ENCODE measurements around the gene GLT8D1. TPM values are rescaled to one million over a fixed set of nuclear protein-coding genes. Genes with fewer than 3 reads are reported as not detected.
A peak's percentile ranks its signal among the peaks of the same experiment; 100 is the strongest.

GLT8D1 gene
- total and polyA plus RNA-seq, 2 of the 13 experiments (the other 11 are each of a cell fraction or from before 2014, with no cell fraction given): 110 to 121 TPM

DNA sequence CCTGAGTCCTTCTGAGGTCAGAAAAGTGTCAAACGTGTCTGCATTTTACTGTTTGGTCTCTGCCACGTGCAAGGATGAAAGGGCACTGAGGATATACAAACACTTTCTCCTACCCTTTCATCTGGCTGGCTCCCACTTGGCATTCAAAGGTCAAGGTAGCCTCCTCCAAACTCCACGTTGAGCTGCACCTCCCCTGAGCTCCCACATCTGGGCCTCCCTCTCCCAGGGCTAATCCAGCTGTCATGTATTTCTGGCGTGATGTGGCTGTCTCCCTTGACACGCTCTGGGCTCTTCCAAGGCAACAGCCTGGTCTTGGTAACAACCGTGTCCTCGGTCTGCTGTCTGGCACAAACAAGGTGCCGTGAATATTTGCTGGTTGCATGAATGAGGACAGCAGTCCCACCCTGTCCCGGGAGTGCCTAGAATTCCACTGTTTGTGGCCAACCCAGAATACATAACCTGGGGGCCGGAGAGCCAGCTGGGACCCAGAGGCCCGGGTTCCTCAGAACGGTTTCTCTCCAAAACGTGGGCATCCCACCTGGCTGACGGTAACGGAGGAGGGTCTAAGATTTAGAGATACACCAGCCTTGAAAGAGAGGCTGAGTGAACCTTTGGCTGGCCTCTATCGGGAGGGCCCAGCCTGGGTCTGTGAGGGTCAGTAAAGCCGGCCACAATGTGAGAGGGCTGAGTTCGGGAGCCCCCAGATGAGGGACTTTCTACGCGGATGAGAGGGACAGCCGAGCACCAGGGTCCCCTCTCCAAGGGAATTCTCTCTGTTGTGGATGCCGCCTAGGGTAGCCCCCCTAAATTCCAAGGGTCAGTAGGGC is 767 bp downstream of the GLT8D1 start (continued):
- TF ChIP-seq, protein P1, sequence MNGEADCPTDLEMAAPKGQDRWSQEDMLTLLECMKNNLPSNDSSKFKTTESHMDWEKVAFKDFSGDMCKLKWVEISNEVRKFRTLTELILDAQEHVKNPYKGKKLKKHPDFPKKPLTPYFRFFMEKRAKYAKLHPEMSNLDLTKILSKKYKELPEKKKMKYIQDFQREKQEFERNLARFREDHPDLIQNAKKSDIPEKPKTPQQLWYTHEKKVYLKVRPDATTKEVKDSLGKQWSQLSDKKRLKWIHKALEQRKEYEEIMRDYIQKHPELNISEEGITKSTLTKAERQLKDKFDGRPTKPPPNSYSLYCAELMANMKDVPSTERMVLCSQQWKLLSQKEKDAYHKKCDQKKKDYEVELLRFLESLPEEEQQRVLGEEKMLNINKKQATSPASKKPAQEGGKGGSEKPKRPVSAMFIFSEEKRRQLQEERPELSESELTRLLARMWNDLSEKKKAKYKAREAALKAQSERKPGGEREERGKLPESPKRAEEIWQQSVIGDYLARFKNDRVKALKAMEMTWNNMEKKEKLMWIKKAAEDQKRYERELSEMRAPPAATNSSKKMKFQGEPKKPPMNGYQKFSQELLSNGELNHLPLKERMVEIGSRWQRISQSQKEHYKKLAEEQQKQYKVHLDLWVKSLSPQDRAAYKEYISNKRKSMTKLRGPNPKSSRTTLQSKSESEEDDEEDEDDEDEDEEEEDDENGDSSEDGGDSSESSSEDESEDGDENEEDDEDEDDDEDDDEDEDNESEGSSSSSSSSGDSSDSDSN (CRISPR knock-in tag; IDR thresholded peaks at IDR 0.05): peak; percentile 56; the same call in 1 of the 2 replicates
- TF ChIP-seq ZNF776 (CRISPR knock-in tag; IDR thresholded peaks at IDR 0.05) (no peak), RAD51 (IDR thresholded peaks at IDR 0.05; ENCODE audit: borderline replicate concordance) (no peak), MEIS1 (CRISPR knock-in tag; IDR thresholded peaks at IDR 0.05; ENCODE audit: borderline replicate concordance) (peak; percentile 89), MAZ (IDR thresholded peaks at IDR 0.05; ENCODE audit: borderline replicate concordance, low read depth, low read length) (no peak), MAZ (CRISPR knock-in tag; IDR thresholded peaks at IDR 0.05; ENCODE audit: low read depth) (no peak; the same call in none of the 2 replicates), HMGA1 (CRISPR knock-in tag; conservative IDR thresholded peaks at IDR 0.05) (no peak), SNAI1 (CRISPR knock-in tag; IDR thresholded peaks at IDR 0.05; ENCODE audit: borderline replicate concordance) (no peak), ZNF547 (CRISPR knock-in tag; IDR thresholded peaks at IDR 0.05) (0 out of 2 replicates have a peak, but pooled peaks have one; percentile 39), CBFB (CRISPR knock-in tag; IDR thresholded peaks at IDR 0.05) (0 out of 2 replicates have a peak, but pooled peaks have one; percentile 60), AKNA (CRISPR knock-in tag; IDR thresholded peaks at IDR 0.05; ENCODE audit: borderline replicate concordance) (no peak), NR1H2 (CRISPR knock-in tag; IDR thresholded peaks at IDR 0.05; ENCODE audit: borderline replicate concordance, low read depth) (no peak), NCOR1 (IDR thresholded peaks at IDR 0.05; ENCODE audit: borderline replicate concordance, low read length) (peak; percentile 89; the same call in 1 of the 2 replicates), ZNF841 (CRISPR knock-in tag; IDR thresholded peaks at IDR 0.05; ENCODE audit: borderline replicate concordance) (no peak), ZNF383 (CRISPR knock-in tag; IDR thresholded peaks at IDR 0.05; ENCODE audit: borderline replicate concordance) (no peak), ZFYVE20 (CRISPR knock-in tag; IDR thresholded peaks at IDR 0.05; ENCODE audit: borderline replicate concordance, low read depth) (no peak)
- TF ChIP-seq, protein P2, sequence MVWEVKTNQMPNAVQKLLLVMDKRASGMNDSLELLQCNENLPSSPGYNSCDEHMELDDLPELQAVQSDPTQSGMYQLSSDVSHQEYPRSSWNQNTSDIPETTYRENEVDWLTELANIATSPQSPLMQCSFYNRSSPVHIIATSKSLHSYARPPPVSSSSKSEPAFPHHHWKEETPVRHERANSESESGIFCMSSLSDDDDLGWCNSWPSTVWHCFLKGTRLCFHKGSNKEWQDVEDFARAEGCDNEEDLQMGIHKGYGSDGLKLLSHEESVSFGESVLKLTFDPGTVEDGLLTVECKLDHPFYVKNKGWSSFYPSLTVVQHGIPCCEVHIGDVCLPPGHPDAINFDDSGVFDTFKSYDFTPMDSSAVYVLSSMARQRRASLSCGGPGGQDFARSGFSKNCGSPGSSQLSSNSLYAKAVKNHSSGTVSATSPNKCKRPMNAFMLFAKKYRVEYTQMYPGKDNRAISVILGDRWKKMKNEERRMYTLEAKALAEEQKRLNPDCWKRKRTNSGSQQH (CRISPR knock-in tag; IDR thresholded peaks at IDR 0.05; ENCODE audit: low read depth): peak; percentile 83
- TF ChIP-seq, protein P3, sequence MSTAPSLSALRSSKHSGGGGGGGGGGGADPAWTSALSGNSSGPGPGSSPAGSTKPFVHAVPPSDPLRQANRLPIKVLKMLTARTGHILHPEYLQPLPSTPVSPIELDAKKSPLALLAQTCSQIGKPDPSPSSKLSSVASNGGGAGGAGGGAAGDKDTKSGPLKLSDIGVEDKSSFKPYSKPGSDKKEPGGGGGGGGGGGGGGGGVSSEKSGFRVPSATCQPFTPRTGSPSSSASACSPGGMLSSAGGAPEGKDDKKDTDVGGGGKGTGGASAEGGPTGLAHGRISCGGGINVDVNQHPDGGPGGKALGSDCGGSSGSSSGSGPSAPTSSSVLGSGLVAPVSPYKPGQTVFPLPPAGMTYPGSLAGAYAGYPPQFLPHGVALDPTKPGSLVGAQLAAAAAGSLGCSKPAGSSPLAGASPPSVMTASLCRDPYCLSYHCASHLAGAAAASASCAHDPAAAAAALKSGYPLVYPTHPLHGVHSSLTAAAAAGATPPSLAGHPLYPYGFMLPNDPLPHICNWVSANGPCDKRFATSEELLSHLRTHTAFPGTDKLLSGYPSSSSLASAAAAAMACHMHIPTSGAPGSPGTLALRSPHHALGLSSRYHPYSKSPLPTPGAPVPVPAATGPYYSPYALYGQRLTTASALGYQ (CRISPR knock-in tag; IDR thresholded peaks at IDR 0.05): peak; percentile 96

All from HepG2 (cell line).